Hepatocyte (in vitro differentiated cells): ENCODE measurements around the gene SLC35A3. TPM values are rescaled to one million over a fixed set of nuclear protein-coding genes. Genes with fewer than 3 reads are reported as not detected.

Experiments used
- DNase-seq: peaks from one replicate; pipeline ENCODE4 v3.0.0-alpha.2; 2016; ENCODE audit warnings: low spot score
- H2AFZ ChIP-seq: fragments of 200-600 bp; sonication (generic); 2 replicates; pipeline ENCODE4 v1.6.0; 2016; ENCODE audit warnings: antibody characterized with exemption, mild to moderate bottlenecking
- H3K27ac ChIP-seq: fragments of 200-600 bp; sonication (generic); 2 replicates; pipeline ENCODE4 v1.5.1; 2016; ENCODE audit warnings: mild to moderate bottlenecking
- H3K27me3 ChIP-seq: fragments of 200-600 bp; sonication (generic); 2 replicates; pipeline ENCODE4 v1.6.1; 2016
- H3K36me3 ChIP-seq: fragments of 200-600 bp; sonication (generic); replicated peaks from 2 replicates; pipeline ENCODE4 v1.5.1; 2016; ENCODE audit warnings: low read depth; ENCODE audit not compliant: insufficient read depth
- H3K4me1 ChIP-seq: fragments of 200-600 bp; sonication (generic); 2 replicates; pipeline ENCODE4 v1.5.1; 2016; ENCODE audit warnings: mild to moderate bottlenecking, moderate library complexity; ENCODE audit not compliant: insufficient read depth
- H3K4me2 ChIP-seq: fragments of 200-600 bp; sonication (generic); 2 replicates; pipeline ENCODE4 v1.6.0; 2016
- H3K4me3 ChIP-seq: fragments of 200-600 bp; sonication (generic); 2 replicates; pipeline ENCODE4 v1.5.1; 2016; ENCODE audit warnings: mild to moderate bottlenecking
- H3K79me2 ChIP-seq: fragments of 200-600 bp; sonication (generic); 2 replicates; pipeline ENCODE4 v1.6.0; 2017; ENCODE audit warnings: mild to moderate bottlenecking
- H3K9me2 ChIP-seq: fragments of 200-600 bp; sonication (generic); replicated peaks from 2 replicates; pipeline ENCODE4 v1.6.0; 2017; ENCODE audit warnings: mild to moderate bottlenecking; ENCODE audit not compliant: insufficient read depth
- H3K9me3 ChIP-seq: fragments of 200-600 bp; sonication (generic); 2 replicates; pipeline ENCODE4 v1.5.1; 2016; ENCODE audit warnings: low read depth, mild to moderate bottlenecking
- H4K20me1 ChIP-seq: fragments of 200-600 bp; sonication (generic); 2 replicates; pipeline ENCODE4 v1.6.0; 2016; ENCODE audit warnings: mild to moderate bottlenecking; ENCODE audit not compliant: insufficient read depth, poor library complexity, severe bottlenecking
- EZH2 ChIP-seq: fragments of 200-600 bp; sonication (generic); IDR thresholded peaks from 2 replicates; pipeline ENCODE4 v1.6.1; 2016; ENCODE audit warnings: antibody characterized with exemption, mild to moderate bottlenecking, borderline replicate concordance
- EZH2phosphoT487 ChIP-seq: fragments of 200-600 bp; sonication (generic); IDR thresholded peaks from one replicate; pipeline ENCODE4 v1.6.1; 2018; ENCODE audit warnings: antibody characterized with exemption, mild to moderate bottlenecking, low read depth, moderate library complexity; ENCODE audit not compliant: unreplicated experiment, severe bottlenecking
- WGBS: methylation state at CpG from one replicate; pipeline ENCODE4 v1.1.6; 2016; ENCODE audit warnings: low lambda C conversion rate; ENCODE audit errors: missing lambda C conversion rate; 5-methylcytosine and 5-hydroxymethylcytosine counted together
- polyA plus RNA-seq: library from polyadenylated mRNA; unstranded; fragments of >200 nt; fragmentation: Nextera tagmentation; extraction: Ambion mirVana; gene quantifications from 2 replicates; pipeline ENCODE4 v1.2.1, GENCODE V29; 2016
- total RNA-seq: library from RNA; depleted of rRNA; stranded (reverse); fragments of >200 nt; gene quantifications from 2 replicates; pipeline ENCODE4 v1.2.3, GENCODE V29; 2014
- TF ChIP-seq, protein P1 (sequence below): fragments of 200-600 bp; sonication (generic); IDR thresholded peaks from 2 replicates; pipeline ENCODE4 v1.5.1; 2016; ENCODE audit warnings: antibody characterized with exemption, mild to moderate bottlenecking; ENCODE audit not compliant: poor library complexity

The SLC35A3 gene
- total and polyA plus RNA-seq, 2 experiments from 2014 or later, result 18.9 to 56.1 TPM

DNA sequence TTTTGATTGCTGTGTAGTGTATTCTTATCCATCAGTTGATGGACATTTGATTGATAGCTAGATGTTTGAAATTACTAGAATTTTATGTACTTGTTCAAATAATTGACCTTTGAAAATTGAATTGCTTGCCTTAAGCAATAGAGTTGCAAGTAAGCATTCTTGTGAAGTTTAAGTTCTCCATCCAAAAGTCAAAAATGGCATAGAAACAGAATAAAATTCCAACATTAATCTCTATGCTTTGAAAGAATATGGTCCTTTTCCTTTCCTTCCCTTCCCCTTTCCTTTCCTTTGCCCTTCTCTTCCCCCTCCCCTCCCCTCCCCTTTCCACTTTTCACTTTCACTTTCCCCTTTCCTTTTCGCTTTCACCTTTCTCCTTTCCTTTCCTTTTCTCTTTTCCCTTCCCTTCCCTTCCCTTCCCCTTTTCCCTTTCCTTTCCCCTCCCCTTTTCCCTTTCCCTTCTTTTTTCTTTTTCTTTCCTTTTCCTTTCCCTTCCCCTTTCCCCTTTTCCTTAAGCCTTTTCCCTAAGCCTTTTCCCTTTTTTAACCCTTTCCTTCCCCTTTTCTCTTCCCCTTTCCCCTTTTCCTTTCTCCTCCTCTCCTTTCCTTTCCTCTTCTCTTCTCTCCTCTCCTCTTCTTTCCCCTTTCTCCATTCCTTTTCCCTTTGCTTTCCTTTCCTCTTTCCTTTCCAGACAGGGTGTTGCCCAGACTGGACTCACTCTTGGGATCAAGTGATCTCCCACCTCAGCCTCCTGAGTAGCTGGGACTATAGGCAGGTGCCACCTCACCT is 95.6 kb downstream of the SLC35A3 start:
- peaks cover 39% of the 10 kb centered on the region for H3K79me2 ChIP-seq

DNA sequence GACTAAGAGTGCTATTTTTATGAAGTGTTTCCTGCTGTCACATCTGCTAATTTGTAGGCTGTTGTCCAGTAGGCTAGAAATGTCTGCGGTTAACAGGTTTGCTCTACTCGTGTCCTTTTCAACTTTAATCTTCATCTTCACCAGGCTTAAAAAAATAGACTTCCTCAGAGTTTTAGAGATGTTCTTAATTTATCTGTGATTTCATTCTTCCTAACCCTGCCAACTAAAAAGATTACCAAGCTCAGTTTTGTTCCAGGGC is 96.1 kb downstream of the SLC35A3 start:
- peaks cover 4% of the 10 kb centered on the region for H3K36me3 ChIP-seq
- TF ChIP-seq EZH2phosphoT487, result no peak
- TF ChIP-seq EZH2, result no peak
- TF ChIP-seq, protein P1, sequence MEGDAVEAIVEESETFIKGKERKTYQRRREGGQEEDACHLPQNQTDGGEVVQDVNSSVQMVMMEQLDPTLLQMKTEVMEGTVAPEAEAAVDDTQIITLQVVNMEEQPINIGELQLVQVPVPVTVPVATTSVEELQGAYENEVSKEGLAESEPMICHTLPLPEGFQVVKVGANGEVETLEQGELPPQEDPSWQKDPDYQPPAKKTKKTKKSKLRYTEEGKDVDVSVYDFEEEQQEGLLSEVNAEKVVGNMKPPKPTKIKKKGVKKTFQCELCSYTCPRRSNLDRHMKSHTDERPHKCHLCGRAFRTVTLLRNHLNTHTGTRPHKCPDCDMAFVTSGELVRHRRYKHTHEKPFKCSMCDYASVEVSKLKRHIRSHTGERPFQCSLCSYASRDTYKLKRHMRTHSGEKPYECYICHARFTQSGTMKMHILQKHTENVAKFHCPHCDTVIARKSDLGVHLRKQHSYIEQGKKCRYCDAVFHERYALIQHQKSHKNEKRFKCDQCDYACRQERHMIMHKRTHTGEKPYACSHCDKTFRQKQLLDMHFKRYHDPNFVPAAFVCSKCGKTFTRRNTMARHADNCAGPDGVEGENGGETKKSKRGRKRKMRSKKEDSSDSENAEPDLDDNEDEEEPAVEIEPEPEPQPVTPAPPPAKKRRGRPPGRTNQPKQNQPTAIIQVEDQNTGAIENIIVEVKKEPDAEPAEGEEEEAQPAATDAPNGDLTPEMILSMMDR, result no peak
- DNase-seq, result no peak

More for the DNA sequence above, 95.6 kb downstream of the SLC35A3 start:
- no peak for DNase-seq
- no peak overlapping the region for H3K4me3 ChIP-seq
- no peaks in the 10 kb centered on the region for H3K9me3 ChIP-seq
- TF ChIP-seq EZH2phosphoT487 (no peak), EZH2 (no peak)
- TF ChIP-seq, protein P1, result no peak
- H3K36me3 ChIP-seq, result peaks cover 4% of the 10 kb centered on the region
- H3K9me2 ChIP-seq, result no peaks in the 10 kb centered on the region
- no peaks in the 10 kb centered on the region for H4K20me1 ChIP-seq
- no peaks in the 10 kb centered on the region for H3K27me3 ChIP-seq
- no peak overlapping the region for H3K4me2 ChIP-seq
- no peak overlapping the region for H2AFZ ChIP-seq
- 80% methylated on average over 1 of the region's 1 CpG for WGBS
- H3K4me1 ChIP-seq, result no peaks in the 10 kb centered on the region
- no peak overlapping the region for H3K27ac ChIP-seq

DNA sequence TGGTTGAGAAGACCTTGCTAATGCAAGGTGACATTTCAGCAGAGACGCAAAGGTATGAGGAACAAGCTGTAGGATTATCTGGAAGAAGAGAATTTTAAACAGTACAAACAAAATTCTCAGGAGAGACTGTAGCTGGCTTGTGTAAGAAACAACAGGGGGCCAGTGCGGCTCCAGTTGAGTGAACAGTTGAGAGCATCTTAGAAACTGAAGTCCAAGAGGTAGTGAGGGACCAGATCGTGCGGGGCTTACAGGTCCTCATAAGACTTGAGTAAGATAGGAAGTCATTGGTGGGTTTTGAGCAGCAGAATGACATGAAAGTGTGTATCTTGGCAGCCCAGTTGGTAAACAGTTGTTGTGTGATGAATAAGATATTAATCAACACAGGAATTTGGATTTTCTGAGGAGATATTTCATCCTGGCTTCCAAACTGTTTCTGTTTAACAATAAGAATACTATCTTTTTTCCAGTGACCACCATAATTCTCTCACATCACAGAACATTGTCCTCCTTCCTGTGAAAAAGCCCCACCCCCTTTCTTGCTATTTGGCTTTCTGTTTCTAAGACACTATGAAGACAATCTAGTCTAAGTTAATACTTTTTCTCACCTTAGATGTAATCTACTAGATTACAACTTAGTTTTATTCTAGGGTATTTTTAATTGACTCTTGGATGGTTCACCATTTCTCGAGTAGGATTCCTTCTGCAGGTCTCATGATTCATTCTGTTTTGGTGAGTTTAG is 100.6 kb downstream of the SLC35A3 start:
- no peak for DNase-seq
- H3K4me1 ChIP-seq, result no peaks in the 10 kb centered on the region
- over 99% methylated on average over 5 of the region's 5 CpGs for WGBS
- no peaks in the 10 kb centered on the region for H3K9me3 ChIP-seq
- no peak for TF ChIP-seq EZH2
- no peak for TF ChIP-seq EZH2phosphoT487
- TF ChIP-seq, protein P1, result no peak
- no peaks in the 10 kb centered on the region for H3K36me3 ChIP-seq
- H3K4me2 ChIP-seq, result no peak overlapping the region
- H4K20me1 ChIP-seq, result peaks cover 2% of the 10 kb centered on the region
- H3K27me3 ChIP-seq, result no peaks in the 10 kb centered on the region
- H2AFZ ChIP-seq, result no peak overlapping the region
- no peak overlapping the region for H3K4me3 ChIP-seq
- H3K79me2 ChIP-seq, result peaks cover 8% of the 10 kb centered on the region
- H3K27ac ChIP-seq, result no peak overlapping the region
- H3K9me2 ChIP-seq, result no peaks in the 10 kb centered on the region

More for the DNA sequence above, 96.1 kb downstream of the SLC35A3 start:
- H3K79me2 ChIP-seq, result peaks cover 36% of the 10 kb centered on the region
- no peak overlapping the region for H3K4me2 ChIP-seq
- H3K9me2 ChIP-seq, result no peaks in the 10 kb centered on the region
- H3K27ac ChIP-seq, result no peak overlapping the region
- H3K4me3 ChIP-seq, result no peak overlapping the region
- H3K27me3 ChIP-seq, result no peaks in the 10 kb centered on the region
- H3K4me1 ChIP-seq, result no peaks in the 10 kb centered on the region
- 99% methylated on average over 2 of the region's 2 CpGs for WGBS
- H2AFZ ChIP-seq, result no peak overlapping the region
- no peaks in the 10 kb centered on the region for H3K9me3 ChIP-seq
- H4K20me1 ChIP-seq, result no peaks in the 10 kb centered on the region
